ENCODE results near the gene TFF3. TPM values are rescaled to one million over a fixed set of nuclear protein-coding genes. Genes with fewer than 3 reads are reported as not detected.

The TFF3 gene
- total and polyA plus RNA-seq, 10 of the 15 experiments (the other 5 are each of a cell fraction or from before 2014, with no cell fraction given): not detected

GRCh38 chr21:42285569-42286245 lies 29.5 kb downstream of the TFF3 start (continued):
- TF ChIP-seq, protein P1, sequence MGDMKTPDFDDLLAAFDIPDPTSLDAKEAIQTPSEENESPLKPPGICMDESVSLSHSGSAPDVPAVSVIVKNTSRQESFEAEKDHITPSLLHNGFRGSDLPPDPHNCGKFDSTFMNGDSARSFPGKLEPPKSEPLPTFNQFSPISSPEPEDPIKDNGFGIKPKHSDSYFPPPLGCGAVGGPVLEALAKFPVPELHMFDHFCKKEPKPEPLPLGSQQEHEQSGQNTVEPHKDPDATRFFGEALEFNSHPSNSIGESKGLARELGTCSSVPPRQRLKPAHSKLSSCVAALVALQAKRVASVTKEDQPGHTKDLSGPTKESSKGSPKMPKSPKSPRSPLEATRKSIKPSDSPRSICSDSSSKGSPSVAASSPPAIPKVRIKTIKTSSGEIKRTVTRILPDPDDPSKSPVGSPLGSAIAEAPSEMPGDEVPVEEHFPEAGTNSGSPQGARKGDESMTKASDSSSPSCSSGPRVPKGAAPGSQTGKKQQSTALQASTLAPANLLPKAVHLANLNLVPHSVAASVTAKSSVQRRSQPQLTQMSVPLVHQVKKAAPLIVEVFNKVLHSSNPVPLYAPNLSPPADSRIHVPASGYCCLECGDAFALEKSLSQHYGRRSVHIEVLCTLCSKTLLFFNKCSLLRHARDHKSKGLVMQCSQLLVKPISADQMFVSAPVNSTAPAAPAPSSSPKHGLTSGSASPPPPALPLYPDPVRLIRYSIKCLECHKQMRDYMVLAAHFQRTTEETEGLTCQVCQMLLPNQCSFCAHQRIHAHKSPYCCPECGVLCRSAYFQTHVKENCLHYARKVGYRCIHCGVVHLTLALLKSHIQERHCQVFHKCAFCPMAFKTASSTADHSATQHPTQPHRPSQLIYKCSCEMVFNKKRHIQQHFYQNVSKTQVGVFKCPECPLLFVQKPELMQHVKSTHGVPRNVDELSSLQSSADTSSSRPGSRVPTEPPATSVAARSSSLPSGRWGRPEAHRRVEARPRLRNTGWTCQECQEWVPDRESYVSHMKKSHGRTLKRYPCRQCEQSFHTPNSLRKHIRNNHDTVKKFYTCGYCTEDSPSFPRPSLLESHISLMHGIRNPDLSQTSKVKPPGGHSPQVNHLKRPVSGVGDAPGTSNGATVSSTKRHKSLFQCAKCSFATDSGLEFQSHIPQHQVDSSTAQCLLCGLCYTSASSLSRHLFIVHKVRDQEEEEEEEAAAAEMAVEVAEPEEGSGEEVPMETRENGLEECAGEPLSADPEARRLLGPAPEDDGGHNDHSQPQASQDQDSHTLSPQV (IDR thresholded peaks at IDR 0.05): no peak
- TF ChIP-seq PML (IDR thresholded peaks at IDR 0.05; ENCODE audit: low read length) (no peak), RELA (IDR thresholded peaks at IDR 0.05; ENCODE audit: borderline replicate concordance, partially characterized antibody) (no peak), MEF2B (IDR thresholded peaks at IDR 0.05; ENCODE audit: partially characterized antibody, poor library complexity, severe bottlenecking) (peak; percentile 53), NRF1 (conservative IDR thresholded peaks at IDR 0.05; ENCODE audit: low read depth, low read length) (no peak), CHD2 (IDR thresholded peaks at IDR 0.05; ENCODE audit: borderline replicate concordance, low read depth, low read length) (peak; percentile 45; the same call in 1 of the 2 replicates), ETV6 (conservative IDR thresholded peaks at IDR 0.05 in 1 of 2, IDR thresholded peaks at IDR 0.05 in 1 of 2; ENCODE audit: borderline replicate concordance in 1 of 2, low read depth in 1 of 2) (no peak), RAD51 (IDR thresholded peaks at IDR 0.05) (no peak), RFX5 (IDR thresholded peaks at IDR 0.05; ENCODE audit: low read depth, low read length) (no peak), JUND (IDR thresholded peaks at IDR 0.05; ENCODE audit: low read depth, low read length) (no peak), POLR2AphosphoS5 (IDR thresholded peaks at IDR 0.05; ENCODE audit: low read length) (no peak), NFXL1 (IDR thresholded peaks at IDR 0.05; ENCODE audit: borderline replicate concordance) (no peak), BACH1 (IDR thresholded peaks at IDR 0.05; ENCODE audit: borderline replicate concordance) (0 out of 2 replicates have a peak, but pooled peaks have one; percentile 28), RB1 (IDR thresholded peaks at IDR 0.05; ENCODE audit: borderline replicate concordance) (no peak), ESRRA (IDR thresholded peaks at IDR 0.05; ENCODE audit: low read length) (no peak), SPI1 (IDR thresholded peaks at IDR 0.05; ENCODE audit: borderline replicate concordance, insufficient read depth, low read depth, low read length) (peak; percentile 74), SP1 (IDR thresholded peaks at IDR 0.05; ENCODE audit: low read depth, low read length) (peak; percentile 6), JUNB (IDR thresholded peaks at IDR 0.05) (no peak), STAT1 (conservative IDR thresholded peaks at IDR 0.05) (no peak), SMAD1 (IDR thresholded peaks at IDR 0.05; ENCODE audit: low read depth, partially characterized antibody) (no peak), IRF3 (IDR thresholded peaks at IDR 0.05) (no peak), CHD4 (IDR thresholded peaks at IDR 0.05) (no peak), BCL3 (IDR thresholded peaks at IDR 0.05; ENCODE audit: borderline replicate concordance, insufficient read depth, low read depth, low read length, poor library complexity, severe bottlenecking) (no peak), DPF2 (IDR thresholded peaks at IDR 0.05) (peak; percentile 53; the same call in 1 of the 2 replicates)

Data from GM12878 (cell line).